MM.1S (cell line): ENCODE measurements around the gene TSC22D4.

Experiments
- DNase-seq: peaks from one replicate; pipeline ENCODE4 v3.0.0-alpha.2; 2015
- H2AFZ ChIP-seq: fragments of 300-600 bp; sonication (generic); 2 replicates; pipeline ENCODE4 v1.6.0; 2016; ENCODE audit warnings: antibody characterized with exemption, low read length
- H3F3A ChIP-seq: fragments of 300-600 bp; sonication (generic); 2 replicates; pipeline ENCODE4 v1.6.1; 2016; ENCODE audit warnings: mild to moderate bottlenecking, antibody characterized with exemption, low read length, moderate library complexity, mixed read lengths; ENCODE audit not compliant: insufficient read depth
- H3K27ac ChIP-seq: fragments of 300-600 bp; sonication (generic); 2 replicates; pipeline ENCODE4 v1.5.1; 2016; ENCODE audit warnings: mild to moderate bottlenecking, low read length
- H3K27me3 ChIP-seq: fragments of 300-600 bp; sonication (generic); replicated peaks from 2 replicates; pipeline ENCODE4 v1.6.0; 2016; ENCODE audit warnings: low read length; ENCODE audit not compliant: insufficient read depth
- H3K36me3 ChIP-seq: fragments of 300-600 bp; sonication (generic); replicated peaks from 2 replicates; pipeline ENCODE4 v1.6.1; 2016; ENCODE audit warnings: mild to moderate bottlenecking, low read length, mixed read lengths; ENCODE audit not compliant: insufficient read depth
- H3K4me1 ChIP-seq: fragments of 300-600 bp; sonication (generic); 2 replicates; pipeline ENCODE4 v1.6.1; 2016; ENCODE audit warnings: low read length, mixed read lengths
- H3K4me2 ChIP-seq: fragments of 300-600 bp; sonication (generic); 2 replicates; pipeline ENCODE4 v1.6.0; 2016; ENCODE audit warnings: low read depth, low read length
- H3K4me3 ChIP-seq: fragments of 300-600 bp; sonication (generic); 2 replicates; pipeline ENCODE4 v1.5.1; 2016; ENCODE audit warnings: low read length, mixed read lengths
- H3K79me2 ChIP-seq: fragments of 300-600 bp; sonication (generic); 2 replicates; pipeline ENCODE4 v1.6.1; 2016; ENCODE audit warnings: mixed run types, low read length, mixed read lengths
- H3K9ac ChIP-seq: fragments of 300-600 bp; sonication (generic); 2 replicates; pipeline ENCODE4 v1.6.1; 2016; ENCODE audit warnings: low read length, mixed read lengths
- H3K9me2 ChIP-seq: fragments of 300-600 bp; sonication (generic); replicated peaks from 2 replicates; pipeline ENCODE4 v1.6.1; 2016; ENCODE audit warnings: mild to moderate bottlenecking, low read length, mixed read lengths; ENCODE audit not compliant: insufficient read depth
- H3K9me3 ChIP-seq: fragments of 300-600 bp; sonication (generic); replicated peaks from 2 replicates; pipeline ENCODE4 v1.6.1; 2016; ENCODE audit warnings: mild to moderate bottlenecking, low read length, mixed read lengths; ENCODE audit not compliant: insufficient read depth
- H4K20me1 ChIP-seq: fragments of 300-600 bp; sonication (generic); 2 replicates; pipeline ENCODE4 v1.6.1; 2016; ENCODE audit warnings: mild to moderate bottlenecking, low read length, moderate library complexity, mixed read lengths; ENCODE audit not compliant: insufficient read depth
- CTCF ChIP-seq: fragments of 300-600 bp; sonication (generic); IDR thresholded peaks from 2 replicates; pipeline ENCODE4 v1.5.1; 2016; ENCODE audit warnings: antibody characterized with exemption, low read length, mixed read lengths
- EZH2 ChIP-seq: fragments of 300-600 bp; sonication (generic); optimal IDR thresholded peaks from 2 replicates; pipeline ENCODE3; 2017; ENCODE audit warnings: low read depth, mild to moderate bottlenecking, antibody characterized with exemption, low read length, mixed read lengths
- EZH2phosphoT487 ChIP-seq: fragments of 300-600 bp; sonication (generic); IDR thresholded peaks from 2 replicates; pipeline ENCODE4 v1.6.1; 2018; ENCODE audit warnings: antibody characterized with exemption, low read length

The TSC22D4 gene

GRCh38 chr7:100467638-100468373 is 11.2 kb downstream of the TSC22D4 start:
- no peak overlapping the region for H3K9ac ChIP-seq

GRCh38 chr7:100466653-100467605 is 12.1 kb downstream of the TSC22D4 start:
- Histone ChIP-seq H3K4me3 (no peak overlapping the region), H4K20me1 (no peaks in the 10 kb centered on the region), H3K36me3 (no peaks in the 10 kb centered on the region), H3K4me2 (no peak overlapping the region), H3K27me3 (no peaks in the 10 kb centered on the region), H3K4me1 (no peaks in the 10 kb centered on the region), H3K9ac (no peak overlapping the region), H3K9me3 (no peaks in the 10 kb centered on the region), H3K27ac (no peak overlapping the region), H3K9me2 (no peaks in the 10 kb centered on the region), H3F3A (no peaks in the 10 kb centered on the region; the same call in 1 of the 2 replicates), H3K79me2 (no peaks in the 10 kb centered on the region), H2AFZ (no peak overlapping the region)
- DNase-seq = no peak
- TF ChIP-seq EZH2phosphoT487 = no peak

More at GRCh38 chr7:100467638-100468373, 11.2 kb downstream of the TSC22D4 start:
- Histone ChIP-seq H3K4me3 (no peak overlapping the region), H3K27ac (no peak overlapping the region), H3K4me2 (no peak overlapping the region), H3K9me2 (no peaks in the 10 kb centered on the region), H3K36me3 (no peaks in the 10 kb centered on the region), H2AFZ (no peak overlapping the region), H3K79me2 (no peaks in the 10 kb centered on the region), H4K20me1 (no peaks in the 10 kb centered on the region), H3K9me3 (no peaks in the 10 kb centered on the region), H3F3A (no peaks in the 10 kb centered on the region; the same call in 1 of the 2 replicates), H3K4me1 (no peaks in the 10 kb centered on the region), H3K27me3 (no peaks in the 10 kb centered on the region)
- TF ChIP-seq CTCF (no peak), EZH2phosphoT487 (no peak), EZH2 (no peak)
- no peak for DNase-seq

- DNase-seq = no peak
- Histone ChIP-seq H3F3A (no peaks in the 10 kb centered on the region; the same call in 1 of the 2 replicates), H4K20me1 (no peaks in the 10 kb centered on the region), H3K27ac (no peak overlapping the region), H2AFZ (no peak overlapping the region), H3K9me2 (no peaks in the 10 kb centered on the region), H3K9me3 (no peaks in the 10 kb centered on the region), H3K9ac (no peak overlapping the region), H3K79me2 (no peaks in the 10 kb centered on the region), H3K27me3 (no peaks in the 10 kb centered on the region), H3K4me2 (no peak overlapping the region), H3K36me3 (no peaks in the 10 kb centered on the region), H3K4me3 (no peak overlapping the region), H3K4me1 (no peaks in the 10 kb centered on the region)
- TF ChIP-seq EZH2 (no peak), EZH2phosphoT487 (no peak), CTCF (no peak)
Measured at GRCh38 chr7:100465702-100466311, 13.2 kb downstream of the TSC22D4 start.
